ENCODE results near the gene SIRT4. TPM values are rescaled to one million over a fixed set of nuclear protein-coding genes. Genes with fewer than 3 reads are reported as not detected.

Gene SIRT4
- total RNA-seq, 1 experiment from 2014 or later = 2.8 TPM

- DNase-seq (ENCODE audit: low spot score) (no peak), ATAC-seq (no peak)
- CTCF ChIA-PET = interaction anchor here (15.3 to 22.1 kb wide), 2 partner anchors 17 to 31 kb away, joined by 450 to 717 read pairs; no protein-coding TSS in a partner anchor
Observed at GRCh38 chr12:120259418-120260202, 42.5 kb upstream of the SIRT4 start.

GRCh38 chr12:120260607-120261006 lies 41.5 kb upstream of the SIRT4 start:
- no peak for ATAC-seq
- ChIA-PET POLR2A (interaction anchor here (12.0 kb wide), 1 partner anchor 31 kb away, joined by 198 read pairs; no protein-coding TSS in a partner anchor), CTCF (interaction anchor here (0.6 to 22.1 kb wide), 3 partner anchors 18 to 57 kb away, joined by 3 to 717 read pairs (median 450); no protein-coding TSS in a partner anchor)
- Mint-ChIP-seq H3K4me1 (peaks cover 69% of the 10 kb centered on the region), H3K9me3 (no peaks in the 10 kb centered on the region), H3K36me3 (no peaks in the 10 kb centered on the region), H3K27ac (0 out of 2 replicates have a peak overlapping the region, but pooled peaks have one; percentile 2), H3K4me3 (no peak overlapping the region), H3K27me3 (ENCODE audit: low read depth) (no peaks in the 10 kb centered on the region)
- no peak for DNase-seq (ENCODE audit: low spot score)
- TF ChIP-seq ZNF416 (CRISPR knock-in tag; IDR thresholded peaks at IDR 0.05) (no peak), ZBTB21 (CRISPR knock-in tag; IDR thresholded peaks at IDR 0.05; ENCODE audit: borderline replicate concordance) (no peak), FOXP1 (CRISPR knock-in tag; IDR thresholded peaks at IDR 0.05; ENCODE audit: borderline replicate concordance) (no peak), GABPB1 (CRISPR knock-in tag; IDR thresholded peaks at IDR 0.05) (no peak), STAT6 (CRISPR knock-in tag; conservative IDR thresholded peaks at IDR 0.05; ENCODE audit: low read depth) (no peak), JUN (CRISPR knock-in tag; IDR thresholded peaks at IDR 0.05) (no peak), ZBTB43 (CRISPR knock-in tag; IDR thresholded peaks at IDR 0.05) (no peak)

More at GRCh38 chr12:120259418-120260202, 42.5 kb upstream of the SIRT4 start:
- Mint-ChIP-seq H3K4me3 (no peak overlapping the region), H3K9me3 (no peaks in the 10 kb centered on the region), H3K4me1 (peaks cover 71% of the 10 kb centered on the region), H3K27me3 (ENCODE audit: low read depth) (no peaks in the 10 kb centered on the region), H3K36me3 (peaks cover 4% of the 10 kb centered on the region), H3K27ac (no peak overlapping the region)
- TF ChIP-seq TEAD4 (CRISPR knock-in tag; IDR thresholded peaks at IDR 0.05) = no peak
- TF ChIP-seq E2F1 (CRISPR knock-in tag; IDR thresholded peaks at IDR 0.05) = no peak
- no peak for TF ChIP-seq ATF1 (CRISPR knock-in tag; IDR thresholded peaks at IDR 0.05)
- no peak for TF ChIP-seq ZNF317 (CRISPR knock-in tag; IDR thresholded peaks at IDR 0.05; ENCODE audit: borderline replicate concordance, low read depth)
- TF ChIP-seq FOXP4 (CRISPR knock-in tag; IDR thresholded peaks at IDR 0.05) = no peak
- no peak for TF ChIP-seq MYBL2 (CRISPR knock-in tag; IDR thresholded peaks at IDR 0.05)
- TF ChIP-seq ZNF263 (CRISPR knock-in tag; IDR thresholded peaks at IDR 0.05; ENCODE audit: low read depth) = no peak
- TF ChIP-seq CREB1 (CRISPR knock-in tag; IDR thresholded peaks at IDR 0.05) = no peak
- no peak for TF ChIP-seq ZNF423 (CRISPR knock-in tag; IDR thresholded peaks at IDR 0.05)
- no peak for TF ChIP-seq ARID4B (CRISPR knock-in tag; IDR thresholded peaks at IDR 0.05; ENCODE audit: borderline replicate concordance)
- POLR2A ChIA-PET = interaction anchor here (0.5 to 12.0 kb wide), 2 partner anchors 30 to 1217 kb away, joined by 3 to 198 read pairs; no protein-coding TSS in a partner anchor
